DOHH2 (cell line): ENCODE results near the gene POLD4.

Source experiments
- H3F3A ChIP-seq: fragments of 200-600 bp; sonication (generic), shearing (Covaris generic); 2 replicates; pipeline ENCODE4 v1.6.0; 2016; ENCODE audit warnings: antibody characterized with exemption, mild to moderate bottlenecking; ENCODE audit not compliant: control insufficient read depth, insufficient read depth
- H3K27ac ChIP-seq: fragments of 200-600 bp; sonication (generic); 2 replicates; pipeline ENCODE4 v1.5.1; 2014; ENCODE audit warnings: low read depth, mild to moderate bottlenecking, low read length, moderate library complexity
- H3K27me3 ChIP-seq: fragments of 200-600 bp; sonication (generic); 2 replicates; pipeline ENCODE4 v1.6.1; 2014; ENCODE audit warnings: mild to moderate bottlenecking, low read length, mixed read lengths; ENCODE audit not compliant: control insufficient read depth
- H3K36me3 ChIP-seq: fragments of 200-600 bp; sonication (generic); 2 replicates; pipeline ENCODE4 v1.6.1; 2014; ENCODE audit warnings: mild to moderate bottlenecking, low read length, moderate library complexity, mixed read lengths; ENCODE audit not compliant: control insufficient read depth
- H3K4me1 ChIP-seq: fragments of 200-600 bp; sonication (generic); 2 replicates; pipeline ENCODE4 v1.6.1; 2014; ENCODE audit warnings: mild to moderate bottlenecking, low read length, mixed read lengths; ENCODE audit not compliant: control insufficient read depth
- H3K4me2 ChIP-seq: fragments of 200-600 bp; sonication (generic); 2 replicates; pipeline ENCODE4 v1.6.0; 2014; ENCODE audit warnings: mild to moderate bottlenecking, low read length, moderate library complexity
- H3K4me3 ChIP-seq: fragments of 200-600 bp; sonication (generic); 2 replicates; pipeline ENCODE4 v1.5.1; 2014; ENCODE audit warnings: mild to moderate bottlenecking, low read length, mixed read lengths
- H3K79me2 ChIP-seq: fragments of 200-600 bp; sonication (generic); 2 replicates; pipeline ENCODE4 v1.6.1; 2014; ENCODE audit warnings: mild to moderate bottlenecking, low read length, mixed read lengths; ENCODE audit not compliant: control insufficient read depth
- H3K9me2 ChIP-seq: fragments of 200-600 bp; sonication (generic); replicated peaks from 2 replicates; pipeline ENCODE4 v1.6.1; 2014; ENCODE audit warnings: mild to moderate bottlenecking, low read length, mixed read lengths; ENCODE audit not compliant: control insufficient read depth
- H3K9me3 ChIP-seq: fragments of 200-600 bp; sonication (generic); 2 replicates; pipeline ENCODE4 v1.6.1; 2014; ENCODE audit warnings: antibody characterized with exemption, low read length, mixed read lengths; ENCODE audit not compliant: control insufficient read depth, insufficient read depth
- H4K20me1 ChIP-seq: fragments of 200-600 bp; sonication (generic); 2 replicates; pipeline ENCODE4 v1.6.0; 2014; ENCODE audit warnings: low read depth, mild to moderate bottlenecking, antibody characterized with exemption, low read length, moderate library complexity; ENCODE audit not compliant: control insufficient read depth, insufficient read depth
- CTCF ChIP-seq: fragments of 200-600 bp; sonication (generic); IDR thresholded peaks from one replicate; pipeline ENCODE4 v1.5.1; 2014; ENCODE audit warnings: antibody characterized with exemption, mild to moderate bottlenecking, low read depth, low read length; ENCODE audit not compliant: poor library complexity, severe bottlenecking
- EZH2phosphoT487 ChIP-seq: fragments of 200-600 bp; sonication (generic); IDR thresholded peaks from 2 replicates; pipeline ENCODE4 v1.6.1; 2017; ENCODE audit warnings: borderline replicate concordance, mild to moderate bottlenecking, antibody characterized with exemption, low read length, moderate library complexity, mixed read lengths

Gene POLD4

DNA sequence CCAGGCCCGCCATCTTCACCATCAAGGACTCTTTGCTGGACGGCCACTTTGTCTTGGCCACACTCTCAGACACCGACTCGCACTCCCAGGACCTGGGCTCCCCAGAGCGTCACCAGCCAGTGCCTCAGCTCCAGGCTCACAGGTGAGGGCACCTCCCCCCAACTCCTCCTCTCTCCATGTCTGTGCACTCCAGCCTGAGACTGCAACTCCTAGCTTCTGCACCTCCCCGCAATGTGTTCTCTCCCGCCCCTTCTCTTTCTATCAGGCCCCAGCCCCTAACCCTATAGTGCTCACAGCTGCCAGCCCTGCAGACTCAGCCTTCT, 42.9 kb upstream of the POLD4 start:
- peaks cover 48% of the 10 kb centered on the region for H3K4me1 ChIP-seq
- H3K27me3 ChIP-seq = no peaks in the 10 kb centered on the region
- H3K4me2 ChIP-seq = peak overlapping the region; percentile 44; the same call in 1 of the 2 replicates
- H3F3A ChIP-seq = peaks cover 8% of the 10 kb centered on the region; the same call in 1 of the 2 replicates
- peaks cover 7% of the 10 kb centered on the region; the same call in 1 of the 2 replicates for H4K20me1 ChIP-seq
- H3K27ac ChIP-seq = peak overlapping the region; percentile 32; the same call in 1 of the 2 replicates
- no peaks in the 10 kb centered on the region for H3K9me3 ChIP-seq
- no peaks in the 10 kb centered on the region for H3K9me2 ChIP-seq
- peaks cover 83% of the 10 kb centered on the region for H3K79me2 ChIP-seq
- H3K4me3 ChIP-seq = no peak overlapping the region
- peaks cover 84% of the 10 kb centered on the region for H3K36me3 ChIP-seq
- no peak for TF ChIP-seq EZH2phosphoT487
- no peak for TF ChIP-seq CTCF

- no peaks in the 10 kb centered on the region for H3K9me3 ChIP-seq
- peaks cover 49% of the 10 kb centered on the region for H3K4me1 ChIP-seq
- H3K36me3 ChIP-seq = peaks cover 79% of the 10 kb centered on the region
- H3F3A ChIP-seq = peaks cover 8% of the 10 kb centered on the region; the same call in 1 of the 2 replicates
- H3K27ac ChIP-seq = no peak overlapping the region
- no peaks in the 10 kb centered on the region for H3K9me2 ChIP-seq
- no peak overlapping the region for H3K4me3 ChIP-seq
- peaks cover 83% of the 10 kb centered on the region for H3K79me2 ChIP-seq
- H3K4me2 ChIP-seq = no peak overlapping the region
- TF ChIP-seq CTCF (no peak), EZH2phosphoT487 (no peak)
- H4K20me1 ChIP-seq = peaks cover 5% of the 10 kb centered on the region; the same call in 1 of the 2 replicates
- H3K27me3 ChIP-seq = no peaks in the 10 kb centered on the region
Measured at GRCh38 chr11:67395555-67396258, 42.4 kb upstream of the POLD4 start.

DNA sequence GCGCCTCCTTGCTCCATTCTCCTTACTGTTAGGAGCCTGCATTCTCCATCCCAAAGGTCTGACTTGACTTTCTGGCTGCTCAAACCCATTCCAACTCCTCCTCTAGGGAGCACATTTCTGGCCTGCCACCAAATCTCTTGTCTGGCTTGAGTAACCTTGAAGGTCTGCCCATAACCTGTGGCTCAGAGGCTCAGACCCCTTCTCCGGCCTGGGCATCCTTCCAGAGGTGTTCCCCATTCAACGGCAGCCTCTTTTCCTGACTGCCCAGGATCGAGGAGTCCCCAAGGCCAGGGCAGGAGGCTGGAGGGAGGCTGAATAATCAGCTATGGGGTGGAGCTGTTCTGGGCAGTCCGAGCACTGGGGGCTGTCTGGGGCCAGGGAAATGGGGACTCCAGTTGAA, 40.6 kb upstream of the POLD4 start:
- TF ChIP-seq EZH2phosphoT487 = no peak
- no peak for TF ChIP-seq CTCF
- no peaks in the 10 kb centered on the region; the same call in 1 of the 2 replicates for H4K20me1 ChIP-seq
- peaks cover 72% of the 10 kb centered on the region for H3K79me2 ChIP-seq
- H3K4me1 ChIP-seq = peaks cover 47% of the 10 kb centered on the region
- no peak overlapping the region for H3K27ac ChIP-seq
- no peaks in the 10 kb centered on the region for H3K9me3 ChIP-seq
- peaks cover 8% of the 10 kb centered on the region; the same call in 1 of the 2 replicates for H3F3A ChIP-seq
- H3K9me2 ChIP-seq = no peaks in the 10 kb centered on the region
- H3K4me2 ChIP-seq = no peak overlapping the region; the same call in 1 of the 2 replicates
- peaks cover 62% of the 10 kb centered on the region for H3K36me3 ChIP-seq
- H3K27me3 ChIP-seq = no peaks in the 10 kb centered on the region
- H3K4me3 ChIP-seq = no peak overlapping the region
